Chondrocyte (in vitro differentiated cells): Measurements from ENCODE around the gene CACNA1B. TPM values are rescaled to one million over a fixed set of nuclear protein-coding genes. Genes with fewer than 3 reads are reported as not detected.

Source experiments
- DNase-seq: peaks from one replicate; pipeline ENCODE4 v3.0.0; 2021; ENCODE audit warnings: mixed read lengths, low spot score
- H3K27ac Mint-ChIP-seq: one replicate; pipeline ENCODE4 v1.8.0; 2021; ENCODE audit warnings: mild to moderate bottlenecking, moderate library complexity, mixed read lengths; ENCODE audit not compliant: unreplicated experiment
- H3K27me3 Mint-ChIP-seq: 2 replicates; pipeline ENCODE4 v1.8.0; 2021; ENCODE audit warnings: low read depth, mixed read lengths
- H3K36me3 Mint-ChIP-seq: 2 replicates; pipeline ENCODE4 v1.8.0; 2021; ENCODE audit warnings: low read depth, mixed read lengths
- H3K4me1 Mint-ChIP-seq: 2 replicates; pipeline ENCODE4 v1.8.0; 2021; ENCODE audit warnings: low read depth, mild to moderate bottlenecking, mixed read lengths
- H3K4me3 Mint-ChIP-seq: one replicate; pipeline ENCODE4 v1.8.0; 2021; ENCODE audit warnings: mild to moderate bottlenecking, moderate library complexity, mixed read lengths; ENCODE audit not compliant: unreplicated experiment
- H3K9me3 Mint-ChIP-seq: 2 replicates; pipeline ENCODE4 v1.8.0; 2021; ENCODE audit warnings: low read depth, mixed read lengths
- CTCF ChIP-seq: fragments of 200-600 bp; sonication (generic); IDR thresholded peaks from 2 replicates; pipeline ENCODE4 v1.5.0; 2021; ENCODE audit warnings: antibody characterized with exemption, mild to moderate bottlenecking, moderate library complexity
- total RNA-seq: library from RNA; stranded (reverse); gene quantifications from 3 replicates; pipeline ENCODE4 v1.2.1, GENCODE V29; 2021

Gene CACNA1B
- total RNA-seq, 1 donor from 2014 or later: 3.7 TPM

GRCh38 chr9:138051586-138052321 lies 174.2 kb downstream of the CACNA1B start:
- no peak for TF ChIP-seq CTCF
- Mint-ChIP-seq H3K4me3 (no peak overlapping the region), H3K36me3 (no peaks in the 10 kb centered on the region), H3K4me1 (peaks cover 2% of the 10 kb centered on the region), H3K9me3 (peaks cover 6% of the 10 kb centered on the region), H3K27ac (no peak overlapping the region), H3K27me3 (no peaks in the 10 kb centered on the region)
- DNase-seq: peak; percentile 66

GRCh38 chr9:138052322-138052615 lies 174.7 kb downstream of the CACNA1B start:
- peak; percentile 56 for DNase-seq
- H3K4me3 Mint-ChIP-seq: no peak overlapping the region
- peaks cover 6% of the 10 kb centered on the region for H3K9me3 Mint-ChIP-seq
- TF ChIP-seq CTCF: no peak
- no peaks in the 10 kb centered on the region for H3K36me3 Mint-ChIP-seq
- peaks cover 2% of the 10 kb centered on the region for H3K4me1 Mint-ChIP-seq
- H3K27ac Mint-ChIP-seq: no peak overlapping the region
- H3K27me3 Mint-ChIP-seq: no peaks in the 10 kb centered on the region

- Mint-ChIP-seq H3K36me3 (no peaks in the 10 kb centered on the region), H3K9me3 (peaks cover 6% of the 10 kb centered on the region), H3K27ac (no peak overlapping the region), H3K4me1 (peaks cover 2% of the 10 kb centered on the region), H3K4me3 (no peak overlapping the region), H3K27me3 (no peaks in the 10 kb centered on the region)
- TF ChIP-seq CTCF: no peak
- peak; percentile 47 for DNase-seq
Observed at GRCh38 chr9:138052635-138053320, 175.2 kb downstream of the CACNA1B start.

GRCh38 chr9:138053321-138053868 lies 175.8 kb downstream of the CACNA1B start:
- peaks cover 2% of the 10 kb centered on the region for H3K4me1 Mint-ChIP-seq
- peak; percentile 72 for DNase-seq
- H3K27me3 Mint-ChIP-seq: no peaks in the 10 kb centered on the region
- H3K27ac Mint-ChIP-seq: no peak overlapping the region
- TF ChIP-seq CTCF: no peak
- no peak overlapping the region for H3K4me3 Mint-ChIP-seq
- H3K9me3 Mint-ChIP-seq: peaks cover 6% of the 10 kb centered on the region
- H3K36me3 Mint-ChIP-seq: peaks cover 1% of the 10 kb centered on the region

GRCh38 chr9:138053996-138054752 lies 176.6 kb downstream of the CACNA1B start:
- H3K36me3 Mint-ChIP-seq: peaks cover 1% of the 10 kb centered on the region
- no peak overlapping the region for H3K4me3 Mint-ChIP-seq
- peaks cover 6% of the 10 kb centered on the region for H3K9me3 Mint-ChIP-seq
- no peaks in the 10 kb centered on the region for H3K27me3 Mint-ChIP-seq
- DNase-seq: peak; percentile 72
- no peak for TF ChIP-seq CTCF
- no peak overlapping the region for H3K27ac Mint-ChIP-seq
- peaks cover 2% of the 10 kb centered on the region for H3K4me1 Mint-ChIP-seq
